HPDE6-E6E7 (cell line): ENCODE data around the gene KIF26A.
A peak's percentile ranks its signal among the peaks of the same experiment; 100 is the strongest.

Experiments used
- DNase-seq: peaks from one replicate; pipeline ENCODE4 v3.0.0; 2011; ENCODE audit warnings: missing footprints; ENCODE audit errors: extremely low spot score

Gene KIF26A

GRCh38 chr14:104138098-104138717, at the start of gene KIF26A:
TSS of gene KIF26A (plus strand) at chr14:104138587. CDS start at chr14:104138723, 136 bp downstream.
- DNase-seq: no peak

GRCh38 chr14:104090071-104090748, 48.2 kb upstream of the KIF26A start:
- no peak for DNase-seq

- DNase-seq: no peak
Measured at GRCh38 chr14:104091061-104091926, 47.1 kb upstream of the KIF26A start.

- no peak for DNase-seq
Measured at GRCh38 chr14:104091927-104092771, 46.2 kb upstream of the KIF26A start.

GRCh38 chr14:104092931-104093365, 45.4 kb upstream of the KIF26A start:
- no peak for DNase-seq

GRCh38 chr14:104093366-104094055, 44.9 kb upstream of the KIF26A start:
- DNase-seq: no peak

- no peak for DNase-seq
Measured at GRCh38 chr14:104094056-104094708, 44.2 kb upstream of the KIF26A start.

- DNase-seq: peak; percentile 70
Measured at GRCh38 chr14:104094709-104095425, 43.5 kb upstream of the KIF26A start.

- DNase-seq: no peak
Measured at GRCh38 chr14:104095426-104096310, 42.7 kb upstream of the KIF26A start.

- no peak for DNase-seq
Measured at GRCh38 chr14:104096318-104096717, 42.1 kb upstream of the KIF26A start.

GRCh38 chr14:104096751-104097700, 41.4 kb upstream of the KIF26A start:
- DNase-seq: no peak

GRCh38 chr14:104098272-104099095, 39.9 kb upstream of the KIF26A start:
- DNase-seq: no peak

GRCh38 chr14:104099096-104100041, 39.0 kb upstream of the KIF26A start:
- DNase-seq: no peak

- DNase-seq: no peak
Measured at GRCh38 chr14:104100171-104101085, 38.0 kb upstream of the KIF26A start.
